NAMALWA (cell line): Measurements from ENCODE around the gene ADK.

Source experiments
- DNase-seq: peaks from one replicate; pipeline ENCODE4 v3.0.0-alpha.2; 2015; ENCODE audit warnings: low spot score

Gene ADK

GRCh38 chr10:74681917-74682627, 531.1 kb downstream of the ADK start:
- no peak for DNase-seq

GRCh38 chr10:74683067-74683466, 532.0 kb downstream of the ADK start:
- no peak for DNase-seq

DNA sequence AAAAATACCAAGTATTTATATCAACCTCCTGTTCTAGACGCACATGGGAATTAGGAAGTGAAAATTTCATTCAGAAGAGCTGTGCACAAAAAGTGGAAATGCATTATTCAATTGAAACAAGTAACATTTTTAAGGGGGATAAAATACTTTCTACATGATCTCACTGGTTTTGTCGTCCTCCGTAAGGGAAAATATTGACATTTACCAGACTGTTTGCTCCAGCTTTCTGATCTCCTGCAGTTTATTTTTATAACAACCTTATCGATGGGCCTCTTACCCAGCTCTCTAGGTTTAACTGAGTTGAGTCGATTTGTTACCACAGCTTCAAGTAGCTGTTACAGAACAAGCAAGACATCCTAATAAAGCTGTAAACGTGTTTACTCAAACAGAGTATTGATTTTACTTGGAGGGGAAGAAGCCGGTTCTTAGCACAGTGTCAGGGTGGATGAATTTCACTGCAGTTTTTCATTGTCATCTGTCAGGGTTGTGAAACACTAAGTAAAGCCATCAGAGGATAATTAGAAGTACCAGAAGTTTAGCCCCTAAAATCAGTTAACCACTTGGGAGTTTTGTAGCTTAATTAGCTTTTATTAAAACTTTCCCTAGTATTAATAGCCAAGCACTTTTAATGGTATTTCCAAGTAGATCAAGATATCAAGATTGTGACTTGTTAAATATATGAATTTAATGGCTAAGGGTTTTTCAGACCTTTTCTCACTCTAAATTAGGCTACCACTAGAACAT, 532.8 kb downstream of the ADK start:
- DNase-seq: no peak

- no peak for DNase-seq
Observed at GRCh38 chr10:74684462-74684861, 533.4 kb downstream of the ADK start.

DNA sequence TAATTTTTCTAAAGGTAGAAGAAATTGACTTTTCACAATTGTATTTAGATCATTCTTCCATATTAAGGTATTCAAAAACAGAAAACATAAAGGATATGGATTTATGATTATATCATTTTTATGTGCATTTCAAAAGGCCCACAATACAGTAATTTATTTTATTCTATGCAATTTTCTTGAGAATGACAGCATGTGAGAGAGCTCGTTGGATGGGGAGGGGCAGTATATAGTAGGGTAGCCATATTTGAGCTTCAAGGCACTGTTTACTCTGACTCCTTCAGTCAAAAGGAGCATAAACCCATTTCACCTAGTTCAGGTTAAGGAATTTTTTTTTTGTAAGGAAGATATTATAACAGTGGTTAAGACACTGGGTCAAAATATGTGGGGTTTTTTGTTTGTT, 534.5 kb downstream of the ADK start:
- no peak for DNase-seq

DNA sequence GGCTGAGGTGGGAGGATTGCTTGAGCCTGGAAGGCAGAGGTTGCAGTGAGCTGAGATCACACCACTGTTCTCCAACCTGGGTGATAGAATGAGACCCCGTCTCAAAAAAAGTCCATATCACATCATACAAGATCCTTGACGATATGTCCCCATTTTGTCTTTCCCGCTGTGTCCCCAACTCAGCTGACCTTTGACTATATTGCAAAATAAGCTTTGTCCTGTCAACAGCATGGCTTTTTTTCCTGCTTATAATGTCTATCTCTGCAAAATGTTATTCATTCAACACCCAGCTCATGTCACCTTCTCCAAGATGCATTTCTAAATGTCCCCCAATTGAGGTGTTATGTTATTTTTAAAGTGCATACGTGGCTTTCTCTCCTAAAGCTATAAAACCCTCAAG, 539.4 kb downstream of the ADK start:
- no peak for DNase-seq

DNA sequence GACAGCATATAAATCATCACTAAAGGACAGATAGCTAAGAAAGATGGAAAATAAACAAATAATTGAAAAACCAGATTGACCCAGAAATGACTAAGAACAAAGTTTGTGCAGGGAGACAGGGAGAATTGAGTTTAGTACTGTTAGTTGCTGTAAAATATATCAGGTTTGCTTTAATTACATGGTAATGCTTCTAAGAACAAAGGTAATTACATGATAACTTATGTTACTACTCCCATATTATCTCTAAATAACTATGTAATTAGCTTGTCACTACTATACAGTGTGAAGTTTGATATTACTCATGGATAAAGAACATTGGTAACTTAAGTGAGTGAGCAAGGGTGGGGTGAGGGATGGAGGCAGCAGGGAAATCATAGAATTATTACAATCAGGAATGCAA, 540.1 kb downstream of the ADK start:
- no peak for DNase-seq

- no peak for DNase-seq
Observed at GRCh38 chr10:74704629-74705357, 553.8 kb downstream of the ADK start.

GRCh38 chr10:74705358-74705980, 554.4 kb downstream of the ADK start:
- no peak for DNase-seq

DNA sequence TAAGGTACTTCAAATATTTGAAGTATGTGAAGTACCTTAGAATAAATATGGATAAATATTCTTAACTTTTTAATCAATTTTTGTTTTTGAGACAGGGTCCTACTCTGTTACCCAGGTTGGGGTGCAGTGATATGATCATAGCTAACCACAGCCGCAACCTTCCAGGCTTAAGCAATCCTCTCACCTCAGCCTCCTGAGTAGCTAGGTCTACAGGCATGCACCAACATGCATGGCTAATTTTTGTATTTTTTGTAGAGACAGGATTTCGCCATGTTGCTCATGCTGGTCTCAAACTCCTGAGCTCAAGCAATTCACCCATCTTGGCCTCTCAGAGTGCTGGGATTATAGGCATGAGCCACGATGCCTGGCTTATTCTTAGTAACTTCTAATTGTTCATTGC, 555.9 kb downstream of the ADK start:
- DNase-seq: no peak

DNA sequence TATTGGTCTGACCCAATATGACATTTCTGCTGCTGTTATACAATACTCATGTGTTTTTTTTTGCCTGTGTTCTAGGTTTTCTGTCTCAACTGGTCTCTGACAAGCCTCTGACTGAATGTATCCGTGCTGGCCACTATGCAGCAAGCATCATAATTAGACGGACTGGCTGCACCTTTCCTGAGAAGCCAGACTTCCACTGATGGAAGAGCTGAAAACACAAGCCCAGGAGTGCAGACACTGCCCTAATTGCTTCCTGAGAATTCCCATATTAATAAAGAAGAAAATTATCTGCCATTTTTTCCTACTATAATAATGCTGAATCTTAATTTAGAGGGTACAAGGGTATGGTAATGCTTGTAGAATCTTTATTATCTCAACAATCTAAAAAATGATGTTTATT, 557.2 kb downstream of the ADK start:
- DNase-seq: no peak

DNA sequence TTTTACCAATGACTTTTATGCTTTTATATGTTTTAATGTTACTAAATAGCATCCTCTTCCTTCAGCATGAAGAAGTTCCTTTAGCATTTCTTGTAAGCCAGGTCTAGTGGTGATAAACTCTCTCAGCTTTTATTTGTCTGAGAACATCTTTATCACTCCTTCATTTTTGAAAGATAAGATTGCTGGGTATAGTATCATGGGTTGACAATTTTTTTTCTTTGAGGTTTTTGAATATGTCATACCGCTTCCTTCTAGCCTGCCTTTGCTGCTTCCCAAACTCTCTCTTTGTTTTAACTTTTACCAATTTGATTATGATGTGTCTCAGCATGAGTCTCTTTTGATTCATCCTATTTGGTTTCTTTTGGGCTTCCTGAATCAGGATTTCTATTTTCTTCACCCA, 567.2 kb downstream of the ADK start:
- DNase-seq: no peak

DNA sequence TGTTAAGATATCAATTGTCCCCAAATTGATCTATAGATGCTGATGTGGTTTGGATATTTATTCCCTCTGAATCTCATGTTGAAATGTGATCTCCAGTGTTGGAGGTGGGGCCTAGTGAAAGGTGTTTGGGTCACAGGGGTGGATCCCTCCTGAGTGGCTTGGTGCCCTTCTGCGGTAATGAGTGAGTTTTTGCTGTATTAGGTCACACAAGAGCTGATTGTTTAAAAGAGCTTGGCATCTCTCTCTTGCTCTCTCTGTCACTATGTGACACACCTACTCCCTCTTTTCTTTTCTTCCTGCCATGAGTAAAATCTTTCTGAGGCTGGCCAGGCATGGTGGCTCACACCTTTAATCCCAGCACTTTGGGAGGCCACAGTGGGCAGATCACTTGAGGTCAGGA, 577.2 kb downstream of the ADK start:
- no peak for DNase-seq

DNA sequence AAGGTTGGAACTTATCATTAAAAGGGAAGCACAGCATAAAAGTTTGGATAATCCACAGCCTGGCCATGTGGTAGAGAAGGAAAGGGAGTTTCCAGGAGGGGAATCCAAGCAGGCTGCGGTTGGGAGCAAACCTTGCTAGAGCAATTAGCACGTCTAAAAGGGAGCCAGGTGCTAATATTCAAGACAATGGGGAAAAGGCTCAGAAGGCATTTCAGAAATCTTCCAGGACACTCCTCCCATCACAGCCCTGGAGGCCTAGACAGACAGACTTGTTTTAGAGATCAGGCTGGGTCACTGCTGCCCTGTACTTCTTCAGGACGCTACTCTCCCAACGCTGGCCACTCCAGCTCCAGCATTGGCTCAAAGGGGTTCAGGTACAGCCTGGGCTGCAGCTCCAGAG, 579.2 kb downstream of the ADK start:
- DNase-seq: no peak

DNA sequence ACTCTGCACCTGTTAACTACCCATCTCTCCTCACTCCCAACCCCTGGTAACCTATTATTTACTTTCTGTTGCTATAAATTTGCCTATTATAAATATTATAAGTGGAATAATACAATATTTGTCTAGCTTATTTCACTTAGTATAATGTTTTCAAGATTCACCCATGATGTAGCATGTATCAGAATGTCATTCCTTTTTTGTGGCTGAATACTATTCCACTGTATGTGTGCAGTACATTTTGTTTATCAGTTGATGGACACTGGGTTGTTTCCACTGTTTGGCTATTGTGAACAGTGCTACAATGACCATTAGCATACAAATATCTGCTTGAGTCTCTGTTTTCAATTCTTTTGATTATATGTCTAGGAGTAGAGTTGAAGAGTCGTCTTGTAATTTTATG, 582.6 kb downstream of the ADK start:
- no peak for DNase-seq

DNA sequence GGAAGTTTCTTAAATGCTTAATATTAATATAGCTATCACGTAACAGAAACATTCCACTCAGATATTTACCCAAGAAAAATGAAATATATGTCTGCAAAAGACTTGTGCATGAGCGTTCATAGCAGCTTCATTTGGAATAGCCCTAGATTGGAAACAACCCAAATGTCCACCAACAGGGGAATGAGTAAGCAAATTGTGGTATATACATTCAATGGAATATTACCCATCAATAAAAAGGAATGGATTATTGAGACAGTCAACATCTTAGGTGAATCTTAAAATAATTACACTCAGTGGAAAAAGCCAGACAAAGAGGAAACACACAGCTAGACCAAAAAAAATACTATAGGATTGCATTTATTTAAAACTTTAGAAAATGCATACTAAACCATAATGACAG, 585.0 kb downstream of the ADK start:
- no peak for DNase-seq

DNA sequence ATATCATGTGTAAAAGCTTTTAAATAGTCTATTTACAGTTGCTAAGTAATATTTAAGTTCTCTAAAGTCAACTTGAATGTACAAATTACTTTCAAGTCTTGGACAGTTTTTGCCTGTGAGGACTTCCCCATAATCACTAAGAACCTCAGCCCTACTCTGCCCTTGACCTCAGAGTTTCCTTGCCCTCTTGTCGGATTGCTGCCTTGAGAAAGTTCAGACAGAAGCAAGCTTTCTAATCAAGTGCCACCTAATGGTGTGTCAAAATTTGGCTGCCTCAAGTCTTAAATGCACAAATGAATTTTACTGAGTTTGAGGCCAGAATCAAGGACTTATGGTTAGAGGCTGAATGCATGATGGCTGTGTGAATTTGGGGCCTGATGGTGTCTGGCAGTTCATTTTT, 587.0 kb downstream of the ADK start:
- peak; percentile 39 for DNase-seq

DNA sequence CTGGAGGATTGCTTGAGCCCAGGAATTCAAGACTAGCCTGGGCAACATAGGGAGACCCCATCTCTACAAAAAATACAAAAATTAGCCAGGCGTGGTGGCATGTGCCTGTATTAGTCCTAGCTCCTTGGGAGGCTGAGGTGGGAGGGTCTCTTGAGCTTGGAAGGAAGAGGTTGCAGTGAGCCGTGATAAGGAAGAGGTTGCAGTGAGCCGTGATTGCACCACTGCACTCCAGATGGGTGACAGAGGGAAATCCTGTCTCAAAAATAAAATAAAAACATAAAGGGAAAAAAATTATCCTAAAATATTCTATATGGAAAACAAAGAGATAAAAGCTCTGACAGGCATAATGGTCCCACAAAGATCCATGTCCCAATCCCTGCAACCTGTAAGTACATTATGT, 587.5 kb downstream of the ADK start:
- DNase-seq: no peak

- DNase-seq: peak; percentile 60
Observed at GRCh38 chr10:74738985-74739567, 588.1 kb downstream of the ADK start.

- DNase-seq: no peak
Observed at GRCh38 chr10:74743401-74743800, 592.4 kb downstream of the ADK start.

- no peak for DNase-seq
Observed at GRCh38 chr10:74745449-74745848, 594.4 kb downstream of the ADK start.

DNA sequence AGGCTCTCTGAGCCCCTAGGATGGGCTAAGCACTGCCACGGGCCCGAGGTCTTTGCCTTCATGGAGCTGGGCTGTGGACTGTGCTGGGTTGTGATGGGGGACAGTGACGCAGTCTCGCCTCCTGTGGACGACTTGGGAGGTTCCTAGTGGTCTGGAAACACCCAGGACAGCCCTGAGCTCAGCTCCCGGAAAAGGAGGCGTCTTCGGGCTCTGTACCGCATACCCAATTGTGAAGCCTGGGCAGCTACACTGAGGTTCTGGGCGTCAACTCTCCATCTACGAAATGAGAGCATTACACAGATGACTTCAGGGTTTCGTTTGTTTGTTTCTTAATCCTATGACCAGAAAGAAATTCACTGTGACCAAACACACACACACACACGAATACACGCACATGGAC, 595.8 kb downstream of the ADK start:
- DNase-seq: no peak
